HG02970 (cell line): ENCODE results near the gene SMAD9.

Source experiments
- ATAC-seq: cut with Tn5 transposase; IDR thresholded peaks from one replicate; pipeline ENCODE4 v1.9.1; 2021; ENCODE audit warnings: mild to moderate bottlenecking, moderate library complexity, moderate number of reproducible peaks; ENCODE audit not compliant: unreplicated experiment, low FRiP score

Gene SMAD9

DNA sequence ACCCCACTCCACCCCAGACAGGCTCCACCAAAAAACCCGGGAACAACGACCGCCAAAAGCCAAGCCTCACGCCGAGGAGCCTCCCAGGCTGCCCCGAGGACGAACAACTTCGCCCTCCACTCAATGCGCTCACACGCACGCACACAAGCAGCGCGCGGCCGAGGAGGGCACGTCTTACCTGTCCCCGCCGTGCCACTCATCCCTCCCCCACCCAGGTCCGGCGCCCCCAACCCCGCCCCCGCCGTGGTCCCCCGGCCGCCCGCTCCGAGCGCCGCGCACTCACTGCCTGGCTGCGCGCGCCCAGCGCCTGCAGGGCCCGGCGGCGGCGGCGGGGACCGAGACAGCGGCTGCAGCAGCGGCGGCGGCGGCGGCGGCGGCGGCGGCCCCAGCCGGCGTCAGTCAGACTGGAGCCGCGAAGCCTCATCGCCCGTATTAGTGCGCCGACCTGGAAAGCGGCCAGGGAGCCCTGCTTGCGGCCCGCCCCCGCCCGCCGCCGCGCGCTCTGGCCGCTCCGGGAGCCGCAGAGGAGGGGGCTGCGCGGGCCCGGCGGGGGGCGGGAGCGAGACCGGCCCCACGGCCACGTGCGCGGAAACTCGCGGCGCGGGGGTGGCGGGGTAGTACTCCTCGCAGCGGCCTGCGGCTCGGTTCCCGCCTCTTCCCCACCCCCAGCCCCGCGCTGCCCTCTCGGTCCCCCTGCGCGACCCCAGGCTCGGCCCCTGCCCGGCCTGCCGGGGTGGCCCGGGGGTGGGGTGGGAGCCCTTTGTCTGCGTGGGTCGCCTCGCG lies at the start of gene SMAD9:
Gene SMAD9, minus strand, starts transcription at position 406 of the 783 bp plus-strand sequence. CDS start 40,549 bp downstream, outside the sequence.
- ATAC-seq, result peak; percentile 55

DNA sequence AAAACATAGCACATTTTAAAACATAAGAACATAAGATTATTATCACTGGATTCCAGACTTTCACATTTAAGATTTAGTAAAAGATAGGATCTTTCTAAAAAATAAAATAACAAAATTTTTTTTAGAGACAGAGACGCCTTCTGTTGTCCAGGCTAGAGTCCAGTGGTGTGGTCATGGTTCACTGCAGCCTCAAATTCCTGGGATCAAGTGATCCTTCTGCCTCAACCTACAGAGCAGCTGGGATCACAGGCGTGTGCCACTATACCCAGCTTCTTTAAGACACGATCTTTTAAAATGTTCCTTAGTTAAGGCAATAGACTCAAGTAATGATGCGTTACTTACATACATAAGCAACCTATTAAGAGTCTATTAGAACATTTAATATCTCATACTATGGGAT lies 46.4 kb upstream of the SMAD9 start:
- no peak for ATAC-seq

DNA sequence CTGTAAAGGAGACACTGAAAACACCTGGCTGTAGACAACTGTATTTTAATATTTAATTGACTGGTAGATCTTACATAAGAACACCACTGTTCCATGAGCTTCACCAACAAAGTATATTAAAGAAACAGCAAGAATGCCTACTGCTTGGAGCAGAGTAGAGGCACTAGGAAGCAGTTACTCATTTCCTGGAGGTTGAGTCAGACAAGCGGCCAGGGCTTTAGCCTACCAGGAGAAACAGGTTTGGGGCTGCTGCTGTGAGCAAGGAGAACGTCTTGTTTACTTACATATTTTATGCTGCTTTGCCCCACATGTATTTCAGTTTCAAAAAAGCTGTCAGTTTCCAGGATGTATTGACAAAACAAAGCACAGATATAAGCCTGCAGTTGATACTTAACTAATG lies 45.7 kb upstream of the SMAD9 start:
- no peak for ATAC-seq

DNA sequence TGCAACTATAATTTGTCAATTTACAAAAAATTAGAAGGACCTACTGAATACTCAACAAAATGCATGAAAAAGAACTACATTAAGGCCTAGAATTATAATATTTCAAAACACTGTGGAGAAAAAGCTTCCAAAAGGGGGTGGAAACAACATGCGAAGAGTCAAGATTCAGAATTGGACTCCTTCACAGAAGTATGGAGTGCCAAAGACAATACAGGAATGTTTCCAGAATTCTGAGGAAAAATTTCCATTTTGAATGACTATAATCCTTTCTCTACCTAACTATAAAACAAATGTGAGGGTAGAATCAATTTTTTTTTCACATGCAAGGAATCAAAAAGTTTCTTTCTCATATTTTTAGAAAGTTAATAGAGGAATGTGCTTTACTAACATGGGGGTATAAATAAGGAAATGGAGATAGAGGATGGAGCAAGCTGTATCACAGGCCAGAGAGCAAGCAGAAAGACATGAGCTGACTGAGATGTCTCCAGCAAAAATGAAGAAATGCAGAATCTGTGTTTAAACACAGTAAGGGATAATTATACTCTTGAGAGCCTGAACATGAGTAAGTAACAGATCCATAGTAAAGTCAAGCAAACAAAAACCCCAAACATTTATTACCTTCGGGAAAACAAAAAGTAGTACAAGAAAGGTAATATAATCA lies 39.5 kb upstream of the SMAD9 start:
- ATAC-seq, result no peak

DNA sequence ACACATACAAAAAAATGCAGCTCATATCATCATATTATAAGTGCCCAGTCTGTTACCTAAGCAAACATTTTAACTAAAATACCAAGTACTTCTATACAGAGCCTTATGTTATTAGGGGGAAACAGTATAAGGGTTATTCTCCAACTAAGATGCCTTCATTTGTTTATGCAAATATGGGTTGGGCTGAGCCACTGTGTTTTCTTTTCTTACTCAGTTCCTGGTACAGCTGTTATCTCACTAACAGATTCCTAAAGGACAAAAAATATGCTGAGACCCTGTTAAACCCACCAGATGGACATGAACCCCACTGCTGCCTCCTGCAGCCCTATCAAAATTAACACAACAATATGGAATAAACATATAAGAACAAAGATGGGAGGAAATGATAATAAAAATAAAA lies 34.5 kb upstream of the SMAD9 start:
- no peak for ATAC-seq

DNA sequence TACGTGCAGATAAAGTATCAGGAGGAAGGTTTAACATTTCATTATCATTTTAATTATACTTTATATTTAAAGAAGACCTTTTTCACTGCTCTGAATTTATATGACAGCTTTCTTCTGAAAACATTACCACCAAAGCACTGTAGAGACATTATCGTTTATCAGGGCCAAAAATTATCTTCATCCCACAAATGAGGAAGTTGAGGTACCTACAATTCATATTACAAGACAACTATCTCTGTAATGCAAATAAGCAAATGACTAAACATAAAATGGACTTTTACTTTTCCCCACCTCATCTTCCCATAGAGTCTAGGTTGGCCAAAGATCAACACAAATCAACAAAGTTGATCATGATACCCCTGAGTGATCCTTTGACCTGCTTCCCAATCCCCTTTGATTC lies 30.9 kb upstream of the SMAD9 start:
- ATAC-seq, result no peak

DNA sequence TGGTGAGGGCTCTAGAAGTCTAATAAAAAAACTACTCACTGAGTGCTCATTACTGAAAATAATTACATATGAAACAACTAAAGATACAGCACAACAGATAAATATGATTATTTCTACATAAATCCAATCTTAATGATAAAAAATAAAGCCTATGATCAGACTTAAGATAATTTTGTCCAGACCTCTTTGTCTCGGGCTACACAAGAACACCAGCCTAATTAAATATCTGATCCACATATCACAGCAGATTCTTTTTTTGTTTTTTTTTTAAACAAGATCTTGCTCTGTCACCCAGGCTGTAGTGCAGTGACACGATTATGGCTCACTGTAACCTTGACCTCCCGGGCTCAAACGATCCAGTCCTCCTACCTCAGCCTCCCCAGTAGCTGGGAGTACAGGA lies 30.3 kb upstream of the SMAD9 start:
- ATAC-seq, result no peak

DNA sequence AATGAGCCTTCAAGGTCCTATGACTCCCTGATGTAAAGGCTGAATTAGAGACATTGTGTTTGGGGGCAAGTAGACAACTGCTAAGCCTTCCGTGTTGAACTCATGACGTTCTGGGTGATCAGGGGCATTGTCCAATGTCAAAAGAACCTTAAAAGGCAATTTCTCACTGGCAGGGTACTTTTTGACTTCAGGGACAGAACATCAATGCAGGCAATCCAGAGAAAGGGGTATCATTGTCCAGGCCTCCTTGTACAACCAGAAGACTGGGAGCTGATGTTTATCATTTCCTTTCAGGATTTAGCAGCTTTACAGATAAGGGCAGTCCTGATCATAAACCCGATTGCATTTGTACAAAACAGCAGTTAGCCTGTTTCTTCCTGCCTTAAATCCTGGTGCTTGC lies 25.0 kb upstream of the SMAD9 start:
- ATAC-seq, result no peak

DNA sequence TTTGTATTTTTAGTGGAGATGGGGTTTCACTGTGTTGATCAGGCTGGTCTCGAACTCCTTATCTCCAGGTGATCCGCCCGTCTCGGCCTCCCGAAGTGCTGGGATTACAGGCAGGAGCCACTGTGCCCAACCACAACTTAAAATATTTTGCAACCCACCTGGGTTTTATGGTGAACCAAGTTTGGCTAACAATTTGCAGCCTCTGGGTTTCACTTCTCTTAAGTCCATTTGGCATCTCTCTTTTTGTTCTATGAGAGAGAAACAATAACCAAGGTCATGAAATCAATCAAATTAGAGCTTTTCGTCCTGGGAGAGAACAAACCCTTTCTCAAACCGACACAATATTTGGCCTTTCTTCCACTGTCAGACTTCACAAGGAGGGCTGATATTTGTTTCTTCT lies 5.6 kb upstream of the SMAD9 start:
- ATAC-seq, result no peak

DNA sequence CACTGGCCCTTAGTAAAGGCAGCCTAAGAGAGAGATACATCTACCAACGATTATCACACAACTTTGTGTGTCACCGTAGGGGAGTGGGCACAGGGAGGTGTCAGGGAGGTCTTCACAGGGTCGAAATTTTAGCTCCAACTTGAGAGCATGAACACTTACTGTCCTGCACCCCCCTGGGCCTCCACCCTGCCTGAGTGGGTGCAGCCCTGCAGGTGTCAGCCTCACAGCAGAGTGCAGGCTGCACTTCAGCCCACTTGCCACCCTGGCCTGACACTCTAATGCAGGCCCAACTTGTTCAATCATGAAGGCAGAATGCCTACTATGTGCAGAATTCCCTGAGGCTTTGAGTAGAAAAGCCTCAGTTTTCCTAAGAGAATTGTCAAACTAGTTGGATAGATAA lies 4.0 kb upstream of the SMAD9 start:
- no peak for ATAC-seq

DNA sequence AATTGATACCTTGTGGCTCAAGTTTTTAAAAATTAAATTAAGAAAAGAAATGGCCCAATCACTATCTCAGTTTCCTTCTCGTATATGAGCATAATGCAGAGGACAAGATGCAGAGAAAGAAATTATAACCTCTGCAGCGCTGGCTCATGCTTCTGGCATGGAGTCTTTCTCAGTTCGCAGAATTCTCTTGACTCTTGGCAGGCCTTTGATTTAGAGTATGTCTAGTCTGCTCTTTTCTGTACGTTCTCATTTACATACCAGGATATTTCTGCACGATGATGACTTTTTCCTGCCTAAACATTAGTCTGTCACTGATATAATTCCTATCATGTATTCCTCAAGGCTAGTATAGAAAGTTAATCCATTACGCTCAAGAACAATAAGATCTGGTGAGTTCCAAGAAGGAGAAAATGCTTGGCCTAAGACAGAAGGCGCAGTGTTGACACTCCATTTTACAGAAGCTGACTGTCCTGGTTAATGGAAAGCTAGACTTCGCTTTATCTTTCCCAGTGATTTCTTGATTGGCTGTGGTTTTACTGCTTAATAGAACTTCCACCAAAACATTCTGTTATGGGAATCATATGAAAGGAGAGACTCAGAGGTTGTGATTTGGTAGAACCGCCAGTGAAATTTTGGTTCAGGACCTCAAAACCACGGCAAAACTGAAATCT lies 1.7 kb upstream of the SMAD9 start:
- ATAC-seq, result no peak

DNA sequence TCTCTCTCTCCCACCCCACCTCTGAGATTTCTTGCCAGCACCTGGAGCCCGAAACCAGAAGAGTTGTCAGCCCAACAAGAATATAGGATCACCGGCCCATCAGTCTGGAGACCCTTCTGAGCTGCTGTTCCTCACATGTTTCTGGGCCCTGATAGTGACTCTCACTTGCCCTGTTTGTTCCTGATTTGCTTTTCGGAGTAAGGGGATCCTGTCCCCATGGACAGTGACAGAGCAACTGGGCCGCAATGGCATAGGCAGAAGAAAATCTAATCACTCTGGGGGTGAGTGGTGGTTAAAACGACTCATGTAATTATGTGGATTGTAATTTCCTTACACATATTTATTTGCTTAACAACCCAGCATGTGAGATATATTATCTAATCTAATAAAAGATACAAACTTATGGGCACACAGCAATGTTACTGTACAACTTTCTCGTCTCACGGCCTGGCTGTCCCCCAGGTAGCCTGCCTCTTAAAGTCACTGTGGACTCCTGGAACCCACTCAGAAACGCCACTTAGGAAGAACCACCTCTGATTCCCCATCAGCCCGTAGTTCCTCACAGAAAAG lies 663 bp upstream of the SMAD9 start:
- no peak for ATAC-seq

DNA sequence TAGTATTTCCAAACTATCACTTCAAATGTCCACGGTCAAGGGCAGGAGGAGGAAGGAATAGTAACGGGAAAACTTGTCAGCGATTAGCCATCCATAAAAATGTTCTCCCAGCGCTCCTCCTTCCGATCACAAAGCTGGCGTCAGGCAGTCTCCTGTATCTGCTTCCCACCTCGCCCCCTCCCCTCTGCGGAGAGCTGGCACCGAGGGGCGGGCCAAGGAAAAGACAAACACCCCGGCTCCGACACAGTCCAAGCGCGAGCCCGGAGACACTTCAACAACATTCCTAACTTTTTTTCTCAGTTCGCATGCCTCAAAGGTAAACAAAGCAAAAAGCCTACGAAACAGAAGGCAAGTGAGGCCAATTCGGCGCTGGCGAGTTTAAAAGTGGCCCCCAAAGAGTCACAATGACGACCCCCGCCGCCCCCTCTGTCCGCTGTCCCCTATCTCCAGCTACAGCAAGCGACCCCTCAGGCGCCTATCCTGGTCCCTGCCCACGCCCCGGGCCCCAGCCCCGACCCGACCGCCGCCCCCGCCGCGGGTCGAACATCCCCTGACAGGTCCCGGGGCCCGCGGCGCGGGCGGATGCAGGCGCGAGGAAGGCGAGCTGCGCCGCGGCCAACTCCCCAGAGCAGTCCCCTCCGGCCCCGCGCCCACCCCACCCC lies 736 bp downstream of the SMAD9 start:
- no peak for ATAC-seq

DNA sequence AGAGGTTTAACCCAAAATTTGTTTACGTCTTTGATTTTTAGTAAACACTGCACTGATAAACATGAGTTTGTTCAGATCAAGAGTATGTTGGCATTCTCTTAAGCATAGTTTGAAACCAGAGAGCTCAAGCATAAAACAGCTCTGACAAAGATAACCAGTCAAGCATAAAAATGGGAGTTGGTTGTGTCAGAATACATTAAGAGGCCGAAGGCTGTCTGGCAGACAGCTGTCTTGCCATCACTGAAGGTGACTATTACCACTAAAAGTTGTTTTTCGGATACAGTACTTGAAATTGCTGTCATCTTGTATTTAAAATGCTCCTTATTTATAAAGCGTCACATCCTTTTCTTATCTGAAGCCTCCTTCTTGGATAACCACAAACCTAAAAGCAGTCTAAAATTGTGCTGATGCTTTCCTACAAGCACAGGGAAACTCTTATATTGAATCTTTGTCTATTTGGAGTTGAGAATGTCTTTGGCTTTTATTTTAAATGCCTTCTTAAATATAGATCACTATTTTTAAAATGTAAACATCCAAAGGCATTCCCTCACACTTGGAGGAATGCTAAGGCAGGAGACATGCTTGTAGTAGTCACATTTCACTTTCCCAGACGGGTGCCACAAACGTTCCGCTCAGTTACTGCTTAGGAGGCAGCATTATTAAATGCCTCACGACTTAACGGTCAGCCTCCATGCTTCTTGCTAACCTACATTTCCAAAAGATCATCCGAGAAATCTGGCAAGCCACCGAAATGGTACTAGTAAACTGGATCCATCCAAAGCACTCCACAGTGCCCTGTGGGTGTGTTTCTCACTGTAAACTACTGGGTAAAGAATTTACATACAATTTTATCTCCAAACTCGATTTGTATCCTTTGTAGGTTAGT lies 1.5 kb downstream of the SMAD9 start:
- no peak for ATAC-seq

DNA sequence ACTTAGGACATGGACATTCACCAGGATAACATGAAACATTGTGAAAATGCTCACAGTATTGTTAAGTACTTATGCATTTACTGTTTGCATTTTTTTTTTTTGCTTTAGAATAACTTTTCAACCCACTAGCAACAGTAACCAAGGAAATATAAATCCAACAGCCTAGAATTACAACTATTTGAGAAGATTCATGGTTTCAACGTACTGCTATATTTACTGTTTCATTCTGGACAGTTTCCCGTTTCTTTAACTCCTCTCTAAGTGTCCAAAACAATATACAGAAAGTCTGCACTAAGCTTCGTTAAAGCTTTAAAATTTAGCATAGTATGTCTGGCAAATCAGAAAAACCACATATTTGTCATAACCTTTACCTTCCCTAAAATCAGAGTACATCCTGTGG lies 2.7 kb downstream of the SMAD9 start:
- ATAC-seq, result no peak

DNA sequence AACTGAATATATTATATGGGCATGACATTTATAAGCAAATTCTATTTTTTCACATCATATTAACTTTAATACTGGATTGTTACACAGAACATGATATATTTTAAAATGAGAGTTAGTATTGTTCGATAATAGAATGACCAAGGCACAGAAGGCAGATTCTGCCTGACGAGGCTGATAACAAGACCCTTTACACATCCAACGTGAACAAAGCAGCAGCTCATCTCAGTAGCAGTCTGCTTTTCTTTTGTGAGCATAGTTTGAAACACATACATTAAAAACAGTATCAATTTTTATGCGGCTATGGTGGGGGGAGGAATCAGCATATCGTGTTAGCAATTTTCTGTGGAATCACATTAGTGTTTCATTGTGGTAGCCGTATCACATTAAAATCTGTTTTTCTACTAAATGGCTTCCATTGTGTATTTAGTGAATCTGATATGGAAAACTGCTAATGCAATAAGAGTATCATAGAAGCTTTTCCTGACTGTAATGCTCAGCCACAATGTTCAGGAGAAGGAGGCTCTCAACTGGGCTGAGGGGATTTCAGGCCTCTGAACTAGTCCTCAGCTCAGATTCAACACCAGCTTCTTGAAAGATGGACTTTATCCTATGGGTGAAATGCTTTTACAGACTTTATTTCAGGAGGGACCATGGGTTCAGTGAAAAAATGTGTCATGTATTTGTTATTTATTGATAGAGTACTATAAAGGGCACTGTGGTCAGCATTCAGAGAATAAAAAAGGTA lies 4.0 kb downstream of the SMAD9 start:
- ATAC-seq, result no peak

DNA sequence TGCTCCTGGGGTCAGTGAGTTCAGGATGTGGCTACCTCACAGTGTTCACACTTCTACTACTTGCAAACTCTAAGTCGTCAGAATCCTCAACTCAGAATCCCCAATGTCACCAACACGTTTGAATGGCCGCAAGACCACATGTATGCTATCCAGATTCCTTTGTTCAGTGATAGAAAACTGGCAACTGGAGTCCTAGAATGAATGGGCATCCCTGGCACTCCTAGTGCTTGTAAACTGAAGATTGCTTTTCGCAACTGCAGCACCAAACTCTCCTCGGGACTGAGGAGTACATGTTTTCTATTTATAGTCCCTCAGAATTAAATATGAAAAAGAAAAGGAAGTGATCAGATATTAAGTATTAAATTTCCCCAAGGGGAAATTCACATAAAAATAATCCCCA lies 4.9 kb downstream of the SMAD9 start:
- no peak for ATAC-seq

DNA sequence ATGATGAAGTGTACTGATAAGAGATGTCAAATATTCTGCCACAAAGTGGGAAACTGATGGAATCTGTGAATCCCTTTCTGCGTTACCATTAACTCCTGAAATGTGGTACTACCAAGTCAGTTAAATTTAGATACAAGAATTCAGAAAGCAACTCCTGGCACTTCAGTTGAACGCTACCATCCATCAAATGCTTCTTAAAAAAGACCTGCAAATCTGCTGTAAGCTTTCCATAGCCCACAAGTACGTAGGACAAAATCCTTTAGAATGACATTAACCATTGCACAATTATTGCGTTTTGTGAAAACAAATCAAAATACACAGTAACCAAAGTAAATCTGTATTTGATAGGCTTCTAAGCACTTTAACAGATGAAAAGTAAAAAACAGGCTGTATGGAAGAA lies 5.4 kb downstream of the SMAD9 start:
- no peak for ATAC-seq

DNA sequence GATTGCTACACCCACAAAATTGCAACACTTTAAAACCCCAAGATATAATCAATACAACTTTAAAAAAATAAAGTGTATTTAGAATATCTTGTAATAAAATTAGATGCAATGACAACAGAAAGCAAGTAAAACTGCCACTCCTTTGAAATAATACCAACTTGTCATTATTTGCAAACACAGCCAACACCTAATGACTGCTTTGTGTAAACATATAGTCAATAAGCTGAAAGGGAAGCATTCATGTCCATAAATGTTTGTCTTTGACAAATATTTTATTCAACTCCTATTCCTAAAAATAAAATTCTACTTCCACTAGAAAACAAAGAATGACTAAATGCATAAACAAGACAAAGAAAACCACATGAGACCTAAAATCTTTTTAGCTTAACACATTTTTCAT lies 6.6 kb downstream of the SMAD9 start:
- ATAC-seq, result no peak
